Right ventricle myocardium superior (tissue), 1 donor: ENCODE data around the gene SSR3. TPM values are rescaled to one million over a fixed set of nuclear protein-coding genes. Genes with fewer than 3 reads are reported as not detected.

Experiments
- ATAC-seq: fragments of 200-7000 bp; cut with Tn5 transposase; one replicate; pipeline ENCODE4 v1.9.1; 2020; ENCODE audit warnings: mild to moderate bottlenecking; ENCODE audit not compliant: poor library complexity
- DNase-seq: peaks from one replicate; pipeline ENCODE4 v3.0.0-alpha.2; 2020
- intact Hi-C: fragments of 100-400 bp; cut with DNase I; formaldehyde crosslinking; loops from one replicate; pipeline ENCODE4 v1.11.2; 2022
- total RNA-seq: library from RNA; stranded (reverse); fragmentation: NEBNext Ultra II Directional; extraction: Animal tissue kit (Norgen Biotek cat#: 25700); gene quantifications from one replicate; pipeline ENCODE4 v1.2.1, GENCODE V29; 2021
- donor health status: DM: no; HTN: yes; CAD: no; lungs with severe emphysema.

Gene SSR3
- total RNA-seq, 1 donor from 2014 or later = 192 TPM

DNA sequence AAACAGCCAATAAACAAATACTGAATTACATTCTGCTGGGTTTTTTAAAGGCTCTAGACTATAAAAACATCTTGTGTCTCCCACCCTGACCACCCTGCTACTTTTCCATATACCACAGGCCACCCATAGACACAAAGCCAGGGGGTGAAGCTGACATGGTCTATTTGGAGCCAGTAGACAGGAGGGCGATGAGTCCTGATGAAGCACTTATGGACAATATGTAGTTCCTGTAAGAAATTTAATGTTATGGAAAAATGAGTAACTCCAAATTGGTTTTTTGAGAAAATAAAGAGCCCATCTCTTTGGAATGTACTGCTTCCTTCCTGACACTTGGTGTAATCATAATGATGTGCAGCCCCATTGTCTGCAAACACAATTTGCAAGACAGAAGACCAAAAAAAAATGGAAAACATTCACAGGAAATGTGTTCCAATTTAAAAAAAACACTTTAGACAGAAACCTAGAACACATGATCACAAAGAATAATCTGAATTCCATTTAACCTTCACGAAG, 11.8 kb downstream of the SSR3 start:
- ATAC-seq (no peak), DNase-seq (no peak)
- intact Hi-C loops = no loop called here

- DNase-seq = no peak
- intact Hi-C loops = no loop called here
- ATAC-seq = peak; percentile 81
These were observed 12.5 kb downstream of the SSR3 start for GRCh38 chr3:156542101-156543042.

DNA sequence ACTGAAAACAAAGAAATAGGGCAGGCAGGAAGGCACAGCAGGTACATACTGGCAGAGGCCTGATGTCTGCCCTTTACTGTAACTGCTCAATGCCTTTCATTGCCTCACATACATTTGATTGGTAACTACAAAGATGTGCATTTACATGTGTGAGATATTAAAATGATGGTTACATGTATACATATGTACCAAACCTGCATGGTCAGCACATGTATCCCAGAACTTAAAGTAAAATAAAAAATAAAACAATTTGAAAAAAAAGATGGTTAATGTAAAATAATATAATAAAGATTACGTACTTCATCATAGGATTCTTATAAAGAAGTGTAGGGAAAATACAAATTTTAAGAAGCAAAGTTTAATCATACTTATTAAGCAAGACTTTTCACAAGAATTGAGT, 15.1 kb downstream of the SSR3 start:
- intact Hi-C loops = loop anchor here (5.0 kb wide), 1 partner anchor 552 kb away; no protein-coding TSS in a partner anchor
- ATAC-seq (no peak), DNase-seq (no peak)

GRCh38 chr3:156539051-156539450, 15.9 kb downstream of the SSR3 start:
- DNase-seq (no peak), ATAC-seq (no peak)
- intact Hi-C loops = loop anchor here (5.0 kb wide), 1 partner anchor 553 kb away; no protein-coding TSS in a partner anchor

DNA sequence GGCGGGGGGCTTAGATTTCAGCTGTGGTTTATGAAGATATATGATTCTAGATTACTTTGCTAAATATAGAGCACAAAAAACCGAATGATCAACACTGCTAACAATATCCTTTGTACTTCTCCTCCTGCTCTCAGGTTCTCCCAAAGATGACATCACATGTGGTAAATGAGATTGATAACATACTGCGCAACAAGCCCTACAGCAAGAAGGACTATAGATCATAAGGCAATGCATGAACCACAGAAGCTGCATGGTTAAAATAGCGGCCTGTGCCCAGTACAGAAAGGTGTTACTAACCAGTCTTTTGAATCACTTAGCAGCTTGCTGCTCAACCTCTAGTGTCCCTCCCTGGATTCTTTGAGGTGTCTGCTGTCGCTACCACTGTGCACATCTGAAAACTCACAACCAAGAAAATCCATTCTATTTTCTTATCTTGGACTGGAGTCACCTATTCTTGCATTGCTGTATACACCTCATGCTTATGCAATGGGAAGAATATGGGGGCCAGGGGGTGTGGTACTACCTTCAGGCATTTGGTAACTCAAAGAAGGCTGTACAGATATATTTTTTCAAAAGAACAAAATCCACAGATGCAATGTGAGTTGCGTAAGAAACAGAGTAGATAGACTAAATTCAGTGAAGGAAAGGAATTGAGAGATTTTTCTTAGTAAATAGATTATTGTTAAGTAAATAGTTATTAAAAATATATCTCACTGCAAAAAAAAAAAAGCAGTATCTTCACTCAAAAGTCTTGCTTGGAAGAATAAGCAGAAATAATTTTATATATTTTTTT, 18.2 kb downstream of the SSR3 start:
- intact Hi-C loops = loop anchor here (5.0 kb wide), 1 partner anchor 556 kb away; no protein-coding TSS in a partner anchor
- DNase-seq (no peak), ATAC-seq (no peak)

GRCh38 chr3:156535798-156536197, 19.1 kb downstream of the SSR3 start:
- ATAC-seq = no peak
- no peak for DNase-seq
- intact Hi-C loops = loop anchor here (5.0 kb wide), 1 partner anchor 557 kb away; no protein-coding TSS in a partner anchor

- ATAC-seq = peak; percentile 86
- peak; percentile 61 for DNase-seq
- intact Hi-C loops = loop anchor here (5.0 kb wide), 1 partner anchor 557 kb away; no protein-coding TSS in a partner anchor
These were observed 19.7 kb downstream of the SSR3 start for GRCh38 chr3:156535162-156535627.

DNA sequence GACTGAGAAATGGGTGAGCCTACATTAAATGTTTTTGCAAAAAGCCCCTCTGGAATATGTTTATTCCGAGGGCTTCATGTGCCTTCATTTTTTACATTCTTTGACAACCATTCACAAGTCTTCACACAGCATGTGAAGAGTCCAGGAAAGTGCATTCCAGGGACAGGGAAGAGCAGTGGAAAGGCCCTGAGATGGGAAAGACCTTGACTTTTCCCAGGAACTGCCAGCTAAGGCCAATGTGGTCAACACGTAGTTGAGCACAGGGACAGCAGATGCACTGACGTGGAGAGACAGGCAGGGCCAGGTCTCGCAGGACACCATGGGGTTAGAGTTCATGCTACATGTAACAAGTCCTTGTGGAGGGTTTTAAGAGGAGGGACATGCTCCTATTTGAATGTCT, 21.7 kb downstream of the SSR3 start:
- no peak for DNase-seq
- ATAC-seq = no peak
- intact Hi-C loops = no loop called here

DNA sequence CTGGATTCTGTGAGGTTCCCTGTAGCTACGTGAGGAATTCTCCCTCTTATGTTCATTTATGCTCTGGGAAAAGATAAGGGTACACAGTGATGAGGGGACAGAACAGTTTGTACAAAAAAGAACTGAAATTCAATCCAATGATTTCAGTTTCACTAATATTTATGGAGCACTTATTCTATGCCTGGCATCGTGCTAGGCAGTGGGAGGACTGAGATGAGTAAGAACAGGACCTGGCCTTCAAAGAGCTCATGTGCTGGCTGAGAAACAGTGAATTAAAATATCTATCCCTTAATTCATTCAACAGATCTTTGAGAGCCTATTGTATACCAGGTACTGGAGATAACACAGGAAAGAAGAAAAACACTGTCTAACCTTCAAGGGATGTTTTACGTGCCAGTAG, 22.2 kb downstream of the SSR3 start:
- intact Hi-C loops = no loop called here
- ATAC-seq (no peak), DNase-seq (no peak)

DNA sequence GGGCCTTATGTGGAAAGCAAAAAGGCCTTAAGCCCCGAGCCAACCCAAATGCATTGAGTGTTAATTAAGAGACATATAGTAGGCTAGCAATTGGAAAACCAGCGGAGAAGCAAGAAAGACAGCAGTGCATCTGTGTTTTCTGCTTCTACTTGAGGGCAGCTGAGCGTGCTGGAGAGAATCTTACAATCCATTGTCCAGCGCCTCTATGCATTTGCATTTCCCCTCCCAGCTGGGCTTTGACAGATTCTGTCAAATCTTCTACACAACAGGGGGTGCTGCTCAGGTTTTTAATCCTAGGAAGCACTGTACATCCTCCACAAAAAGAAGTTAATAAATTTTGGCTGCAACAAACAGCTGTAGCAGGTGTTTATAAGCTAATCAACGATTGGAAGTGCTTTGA, 23.9 kb downstream of the SSR3 start:
- ATAC-seq (no peak), DNase-seq (no peak)
- intact Hi-C loops = no loop called here

DNA sequence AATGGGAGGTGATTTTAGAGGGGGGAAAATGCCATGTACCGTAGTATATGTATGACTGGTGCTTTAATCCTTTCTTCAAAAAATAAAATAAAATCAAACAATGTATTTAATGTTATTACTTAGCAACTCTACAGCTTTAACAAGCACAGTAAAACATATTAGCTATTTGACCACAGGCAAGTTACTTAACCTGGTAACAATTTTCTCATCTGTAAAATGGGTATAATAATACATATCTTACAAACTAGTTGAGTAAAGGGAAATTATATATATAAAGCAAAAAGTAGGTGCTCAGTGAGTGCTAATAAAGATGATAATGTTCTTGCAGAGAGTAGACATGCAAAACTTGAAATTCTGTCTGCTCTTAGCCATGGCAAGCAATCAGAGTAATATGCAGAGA, 27.9 kb downstream of the SSR3 start:
- intact Hi-C loops = no loop called here
- DNase-seq (no peak), ATAC-seq (no peak)

DNA sequence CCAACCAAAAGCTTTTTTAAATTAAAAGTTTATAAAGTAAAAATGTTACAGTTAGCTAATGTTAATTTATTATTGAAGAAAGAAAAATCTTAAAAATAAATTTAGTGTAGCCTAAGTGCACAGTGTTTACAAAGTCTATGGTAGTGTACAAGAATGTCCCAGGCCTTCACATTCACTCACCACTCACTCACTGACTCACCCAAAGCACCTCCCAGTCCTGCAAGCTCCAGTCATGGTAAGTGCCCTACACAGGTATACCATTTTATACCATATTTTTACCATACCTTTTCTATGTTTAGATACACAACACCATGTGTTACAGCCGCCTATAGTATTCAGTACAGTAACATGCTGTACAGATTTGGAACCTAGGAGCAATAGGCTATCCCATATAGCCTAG, 29.1 kb downstream of the SSR3 start:
- ATAC-seq = no peak
- no peak for DNase-seq
- intact Hi-C loops = no loop called here

DNA sequence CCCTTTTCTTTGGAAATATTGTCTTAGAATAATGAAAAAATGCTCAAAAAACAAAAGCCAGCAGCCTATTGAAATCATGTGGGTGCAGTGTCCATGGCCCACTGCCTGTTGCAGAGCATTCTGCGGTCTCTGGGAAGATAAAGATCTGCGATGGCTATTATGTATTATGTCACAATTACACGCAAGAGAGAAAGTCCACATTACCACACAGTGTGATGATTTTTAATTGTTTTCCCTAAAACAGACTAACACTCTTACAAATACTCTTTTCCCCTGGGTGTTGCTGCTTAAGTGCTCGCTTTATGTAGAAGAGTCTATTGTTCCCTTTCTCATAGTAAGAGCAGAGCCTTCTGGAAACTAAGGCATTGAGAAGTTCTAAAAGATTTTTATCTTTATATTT, 32.2 kb downstream of the SSR3 start:
- DNase-seq (no peak), ATAC-seq (no peak)
- intact Hi-C loops = no loop called here

- ATAC-seq (no peak), DNase-seq (no peak)
- intact Hi-C loops = no loop called here
These were observed 35.2 kb downstream of the SSR3 start for GRCh38 chr3:156519758-156520162.

- intact Hi-C loops = no loop called here
- peak; percentile 80 for ATAC-seq
- DNase-seq = no peak
These were observed 36.2 kb downstream of the SSR3 start for GRCh38 chr3:156518726-156519125.

GRCh38 chr3:156516961-156517360, 38.0 kb downstream of the SSR3 start:
- DNase-seq = no peak
- intact Hi-C loops = no loop called here
- peak; percentile 52 for ATAC-seq

DNA sequence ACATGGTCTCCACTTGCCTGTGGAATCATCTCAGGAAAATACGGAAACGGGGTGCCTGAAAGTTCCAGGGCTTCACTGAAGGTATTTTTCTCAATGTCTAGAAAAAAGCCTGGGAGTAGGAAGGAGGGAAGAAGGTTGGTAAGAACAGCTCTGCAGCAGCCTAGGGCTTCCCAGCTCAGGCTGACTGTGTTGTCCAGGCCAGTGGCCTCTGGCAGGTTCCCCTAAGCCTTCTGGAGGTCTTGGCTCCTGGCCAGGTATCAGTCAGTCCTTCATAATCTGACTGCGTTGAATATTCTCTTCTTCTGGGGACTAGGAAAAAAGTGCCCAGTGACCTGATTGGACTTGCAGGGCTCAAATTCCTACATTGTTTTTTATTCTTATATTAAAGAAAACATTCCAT, 38.6 kb downstream of the SSR3 start:
- ATAC-seq (peak; percentile 50), DNase-seq (peak; percentile 54)
- intact Hi-C loops = no loop called here

GRCh38 chr3:156513619-156514018, 41.3 kb downstream of the SSR3 start:
- ATAC-seq = no peak
- DNase-seq = no peak
- intact Hi-C loops = no loop called here

GRCh38 chr3:156511987-156512677, 42.8 kb downstream of the SSR3 start:
- ATAC-seq (no peak), DNase-seq (no peak)
- intact Hi-C loops = loop anchor here (2.0 kb wide), 1 partner anchor 359 kb away; no protein-coding TSS in a partner anchor
